GM13977 (cell line): Measurements from ENCODE around the gene TMPRSS12.

Source experiments
- DNase-seq: peaks from one replicate; pipeline ENCODE4 v3.0.0; 2012; ENCODE audit warnings: low spot score
- CTCF ChIP-seq: IDR thresholded peaks from 2 replicates; pipeline ENCODE4 v1.5.1; 2012; ENCODE audit warnings: mild to moderate bottlenecking, control low read depth; ENCODE audit not compliant: insufficient read depth; ENCODE audit errors: extremely low read depth, missing control alignments
- in situ Hi-C: fragments of 300-500 bp; cut with MboI; formaldehyde crosslinking; loops from one replicate; pipeline ENCODE4 v1.12.0; 2022; ENCODE audit warnings: low sequenced_read_pairs, low pct_unique_long_range_greater_than_20kb, mixed read lengths, inconsistent platforms; ENCODE audit not compliant: unreplicated experiment

Gene TMPRSS12

GRCh38 chr12:50933459-50934124, 90.9 kb downstream of the TMPRSS12 start:
- no peak for DNase-seq
- in situ Hi-C loops = no loop called here
- TF ChIP-seq CTCF = no peak

GRCh38 chr12:50934371-50934851, 91.7 kb downstream of the TMPRSS12 start:
- DNase-seq = no peak
- in situ Hi-C loops = no loop called here
- no peak for TF ChIP-seq CTCF

GRCh38 chr12:50934981-50935807, 92.5 kb downstream of the TMPRSS12 start:
- TF ChIP-seq CTCF = no peak
- in situ Hi-C loops = no loop called here
- DNase-seq = no peak

GRCh38 chr12:50936821-50937530, 94.2 kb downstream of the TMPRSS12 start:
- no peak for TF ChIP-seq CTCF
- in situ Hi-C loops = no loop called here
- DNase-seq = no peak
